HG03066 (cell line): ENCODE measurements around the gene RASGRF2.

Experiments
- ATAC-seq: cut with Tn5 transposase; IDR thresholded peaks from one replicate; pipeline ENCODE4 v1.9.1; 2021; ENCODE audit warnings: low read depth; ENCODE audit not compliant: unreplicated experiment

RASGRF2 gene

GRCh38 chr5:81232464-81233079 is 272.4 kb downstream of the RASGRF2 start:
- ATAC-seq: no peak

- ATAC-seq: no peak
Observed at GRCh38 chr5:81233080-81233634, 273.0 kb downstream of the RASGRF2 start, which contains the start of gene CKMT2. Gene CKMT2, plus strand, starts transcription at chr5:81233322. Its CDS starts 17,811 bp downstream, at chr5:81251133.

- ATAC-seq: no peak
Observed at GRCh38 chr5:81234299-81234698, 274.1 kb downstream of the RASGRF2 start.

GRCh38 chr5:81234801-81235200 is 274.6 kb downstream of the RASGRF2 start:
- ATAC-seq: no peak

GRCh38 chr5:81235287-81236072 is 275.3 kb downstream of the RASGRF2 start:
- no peak for ATAC-seq

GRCh38 chr5:81238460-81238859 is 278.3 kb downstream of the RASGRF2 start:
- no peak for ATAC-seq

GRCh38 chr5:81239613-81240012 is 279.4 kb downstream of the RASGRF2 start:
- ATAC-seq: no peak

- no peak for ATAC-seq
Observed at GRCh38 chr5:81241001-81241400, 280.8 kb downstream of the RASGRF2 start.

- no peak for ATAC-seq
Observed at GRCh38 chr5:81241961-81242648, 281.9 kb downstream of the RASGRF2 start.

GRCh38 chr5:81242906-81243436 is 282.8 kb downstream of the RASGRF2 start:
- ATAC-seq: no peak

GRCh38 chr5:81244451-81244850 is 284.3 kb downstream of the RASGRF2 start:
- ATAC-seq: no peak

- ATAC-seq: no peak
Observed at GRCh38 chr5:81245871-81246235, 285.7 kb downstream of the RASGRF2 start.

GRCh38 chr5:81246697-81247096 is 286.5 kb downstream of the RASGRF2 start:
- ATAC-seq: no peak

- no peak for ATAC-seq
Observed at GRCh38 chr5:81247441-81247972, 287.3 kb downstream of the RASGRF2 start.

GRCh38 chr5:81249240-81249639 is 289.1 kb downstream of the RASGRF2 start:
- no peak for ATAC-seq

- no peak for ATAC-seq
Observed at GRCh38 chr5:81250004-81250403, 289.8 kb downstream of the RASGRF2 start.

- no peak for ATAC-seq
Observed at GRCh38 chr5:81251922-81252321, 291.8 kb downstream of the RASGRF2 start.

- ATAC-seq: no peak
Observed at GRCh38 chr5:81252904-81253303, 292.7 kb downstream of the RASGRF2 start.

- ATAC-seq: no peak
Observed at GRCh38 chr5:81253875-81254274, 293.7 kb downstream of the RASGRF2 start.

GRCh38 chr5:81254886-81255559 is 294.9 kb downstream of the RASGRF2 start:
- no peak for ATAC-seq
